ENCODE results near the gene KLF15. TPM values are rescaled to one million over a fixed set of nuclear protein-coding genes. Genes with fewer than 3 reads are reported as not detected.

KLF15 gene
- total and polyA plus RNA-seq, 2 of the 8 experiments (the other 6 are each of a cell fraction or from before 2014, with no cell fraction given): 15.7 to 19.5 TPM

DNA sequence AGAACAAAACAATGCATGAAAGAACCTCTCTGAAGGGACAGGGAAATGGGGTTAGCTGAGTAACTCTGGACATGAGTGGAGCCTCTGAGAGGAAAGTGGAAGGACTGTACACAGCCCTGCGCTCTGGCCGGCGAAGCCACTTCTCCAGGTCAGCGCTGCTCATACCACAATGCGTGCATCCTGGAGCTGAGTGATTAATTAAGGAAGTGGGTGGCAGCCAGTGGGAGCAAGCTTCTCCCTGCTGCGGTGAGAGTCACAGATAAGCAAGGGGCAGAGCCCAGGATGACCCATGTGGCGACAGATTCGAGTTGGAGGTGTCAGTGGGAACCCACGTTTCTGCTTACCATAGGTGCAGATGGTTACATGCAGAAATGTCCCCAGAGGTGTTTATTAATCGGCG lies 48.0 kb downstream of the KLF15 start (continued):
- TF ChIP-seq HDAC2 (IDR thresholded peaks at IDR 0.05; ENCODE audit: borderline replicate concordance in 1 of 2, low read depth in 2 of 2, low read length in 2 of 2): no peak
- no peak for TF ChIP-seq POU5F1 (IDR thresholded peaks at IDR 0.05; ENCODE audit: low read depth, low read length)
- TF ChIP-seq JUN (IDR thresholded peaks at IDR 0.05; ENCODE audit: low read depth, low read length): no peak
- TF ChIP-seq GTF2F1 (IDR thresholded peaks at IDR 0.05; ENCODE audit: borderline replicate concordance, low read depth, low read length): no peak
- TF ChIP-seq MAFK (IDR thresholded peaks at IDR 0.05; ENCODE audit: low read depth, low read length): no peak

All from H1 (cell line).